Vagina (tissue), 2 donors: ENCODE data around the gene CUBN. TPM values are rescaled to one million over a fixed set of nuclear protein-coding genes. Genes with fewer than 3 reads are reported as not detected.

Source experiments
- DNase-seq, 2 donors: peaks; one replicate each; pipeline ENCODE4 v3.0.0-alpha.2; 2017; ENCODE audit errors: extremely low spot score in 2 of 2
- H3K27ac ChIP-seq: fragments of 200-600 bp; sonication (generic); one replicate; pipeline ENCODE4 v1.5.1; 2019
- H3K27me3 ChIP-seq: fragments of 200-600 bp; sonication (generic); one replicate; pipeline ENCODE4 v1.5.1; 2019
- H3K36me3 ChIP-seq, 2 donors: fragments of 200-600 bp; sonication (generic); one replicate each; pipeline ENCODE4 v1.5.1; 2017 to 2019
- H3K4me1 ChIP-seq: fragments of 200-600 bp; sonication (generic); one replicate; pipeline ENCODE4 v1.5.1; 2019
- H3K4me3 ChIP-seq, 2 donors: fragments of 200-600 bp; sonication (generic); 1 replicate in 1 of 2; 2 replicates in 1 of 2; pipeline ENCODE4 v1.5.1; 2016 to 2019
- H3K9me3 ChIP-seq: fragments of 200-600 bp; sonication (generic); one replicate; pipeline ENCODE4 v1.5.1; 2019
- CTCF ChIP-seq, 3 experiments: fragments of 450-650 bp in 2 of 3; fragments of 200-600 bp in 1 of 3; sonication (generic) in 1 of 3; IDR thresholded peaks; one replicate each; pipeline ENCODE4 v1.5.1; 2017 to 2019; ENCODE audit warnings: antibody characterized with exemption in 3 of 3, mild to moderate bottlenecking in 2 of 3, moderate library complexity in 2 of 3
- POLR2A ChIP-seq, 2 donors: fragments of 450-650 bp; IDR thresholded peaks; one replicate each; pipeline ENCODE4 v1.6.1; 2017; ENCODE audit warnings: antibody characterized with exemption in 2 of 2, mild to moderate bottlenecking in 2 of 2, moderate library complexity in 2 of 2
- POLR2AphosphoS5 ChIP-seq, 2 donors: sonication (generic); formaldehyde crosslinking; IDR thresholded peaks; one replicate each; pipeline ENCODE4 v1.9.0; 2017; ENCODE audit warnings: antibody characterized with exemption in 2 of 2, mild to moderate bottlenecking in 2 of 2, low read depth in 1 of 2; ENCODE audit not compliant: insufficient read depth in 1 of 2
- intact Hi-C: fragments of 100-400 bp; cut with DNase I; formaldehyde crosslinking; loops from one replicate; pipeline ENCODE4 v1.15.1; 2023
- total RNA-seq: library from RNA; depleted of rRNA; stranded (reverse); fragments of >200 nt; gene quantifications from one replicate; pipeline ENCODE4 v1.2.3, GENCODE V29; 2016

CUBN gene
- total RNA-seq, 1 donor from 2014 or later = 4.4 TPM

- DNase-seq = no peak
- Histone ChIP-seq H3K27me3 (no peaks in the 10 kb centered on the region), H3K4me3 (no peak overlapping the region), H3K36me3 (no peaks in the 10 kb centered on the region), H3K27ac (peak overlapping the region; percentile 75), H3K9me3 (no peaks in the 10 kb centered on the region), H3K4me1 (peaks cover 15% of the 10 kb centered on the region)
- no peak for TF ChIP-seq POLR2A (IDR thresholded peaks at IDR 0.05)
- TF ChIP-seq POLR2AphosphoS5 (IDR thresholded peaks at IDR 0.05; ENCODE audit: insufficient read depth in 1 of 2, low read depth in 1 of 2) = peak; percentile 11 to 74
- intact Hi-C loops = no loop called here
These were observed 53.9 kb downstream of the CUBN start for GRCh38 chr10:17075533-17076359.

GRCh38 chr10:17074541-17074847 lies 55.1 kb downstream of the CUBN start:
- Histone ChIP-seq H3K4me1 (peaks cover 15% of the 10 kb centered on the region), H3K9me3 (no peaks in the 10 kb centered on the region), H3K36me3 (no peaks in the 10 kb centered on the region), H3K4me3 (no peak overlapping the region), H3K27me3 (no peaks in the 10 kb centered on the region), H3K27ac (no peak overlapping the region)
- no peak for DNase-seq
- TF ChIP-seq POLR2A (IDR thresholded peaks at IDR 0.05) (no peak), CTCF (IDR thresholded peaks at IDR 0.05) (no peak), POLR2AphosphoS5 (IDR thresholded peaks at IDR 0.05; ENCODE audit: insufficient read depth in 1 of 2, low read depth in 1 of 2) (no peak)
- intact Hi-C loops = no loop called here

GRCh38 chr10:17073725-17074540 lies 55.7 kb downstream of the CUBN start:
- Histone ChIP-seq H3K4me3 (no peak overlapping the region), H3K4me1 (peaks cover 15% of the 10 kb centered on the region), H3K27me3 (no peaks in the 10 kb centered on the region), H3K9me3 (no peaks in the 10 kb centered on the region), H3K27ac (no peak overlapping the region), H3K36me3 (no peaks in the 10 kb centered on the region)
- no peak for TF ChIP-seq POLR2A (IDR thresholded peaks at IDR 0.05)
- intact Hi-C loops = no loop called here
- no peak for DNase-seq

GRCh38 chr10:17068953-17069352 lies 60.7 kb downstream of the CUBN start:
- TF ChIP-seq POLR2A (IDR thresholded peaks at IDR 0.05) = no peak
- no peak for TF ChIP-seq POLR2AphosphoS5 (IDR thresholded peaks at IDR 0.05; ENCODE audit: insufficient read depth in 1 of 2, low read depth in 1 of 2)
- Histone ChIP-seq H3K9me3 (no peaks in the 10 kb centered on the region), H3K36me3 (no peaks in the 10 kb centered on the region), H3K27ac (no peak overlapping the region), H3K4me1 (peaks cover 4% of the 10 kb centered on the region), H3K4me3 (no peak overlapping the region), H3K27me3 (no peaks in the 10 kb centered on the region)
- intact Hi-C loops = no loop called here
- no peak for DNase-seq

GRCh38 chr10:17067376-17068264 lies 62.0 kb downstream of the CUBN start:
- Histone ChIP-seq H3K36me3 (no peaks in the 10 kb centered on the region), H3K27ac (no peak overlapping the region), H3K4me3 (no peak overlapping the region), H3K27me3 (no peaks in the 10 kb centered on the region), H3K9me3 (no peaks in the 10 kb centered on the region), H3K4me1 (peaks cover 17% of the 10 kb centered on the region)
- intact Hi-C loops = no loop called here
- TF ChIP-seq POLR2A (IDR thresholded peaks at IDR 0.05) (no peak), CTCF (IDR thresholded peaks at IDR 0.05) (no peak), POLR2AphosphoS5 (IDR thresholded peaks at IDR 0.05; ENCODE audit: insufficient read depth in 1 of 2, low read depth in 1 of 2) (no peak)
- DNase-seq = no peak

GRCh38 chr10:17066807-17067206 lies 62.8 kb downstream of the CUBN start:
- Histone ChIP-seq H3K27me3 (no peaks in the 10 kb centered on the region), H3K4me3 (no peak overlapping the region)
- intact Hi-C loops = no loop called here

More at GRCh38 chr10:17066807-17067206, 62.8 kb downstream of the CUBN start:
- Histone ChIP-seq H3K36me3 (no peaks in the 10 kb centered on the region), H3K9me3 (no peaks in the 10 kb centered on the region), H3K27ac (no peak overlapping the region), H3K4me1 (peaks cover 26% of the 10 kb centered on the region)
- no peak for DNase-seq
- TF ChIP-seq POLR2A (IDR thresholded peaks at IDR 0.05) (no peak), CTCF (IDR thresholded peaks at IDR 0.05) (no peak)
